NCI-H187 (cell line): ENCODE measurements around the gene BAHD1.

Experiments used
- DNase-seq, 2 experiments: peaks; one replicate each; lab custom pipeline; 2025; lab: John Stamatoyannopoulos, UW

The BAHD1 gene

GRCh38 chr15:40498891-40499290, 58.1 kb downstream of the BAHD1 start:
- no peak for DNase-seq

GRCh38 chr15:40499931-40500330, 59.2 kb downstream of the BAHD1 start:
- DNase-seq, result no peak

GRCh38 chr15:40500568-40501330, 60.0 kb downstream of the BAHD1 start:
- no peak for DNase-seq

- no peak for DNase-seq
Measured at GRCh38 chr15:40501487-40501886, 60.7 kb downstream of the BAHD1 start.

DNA sequence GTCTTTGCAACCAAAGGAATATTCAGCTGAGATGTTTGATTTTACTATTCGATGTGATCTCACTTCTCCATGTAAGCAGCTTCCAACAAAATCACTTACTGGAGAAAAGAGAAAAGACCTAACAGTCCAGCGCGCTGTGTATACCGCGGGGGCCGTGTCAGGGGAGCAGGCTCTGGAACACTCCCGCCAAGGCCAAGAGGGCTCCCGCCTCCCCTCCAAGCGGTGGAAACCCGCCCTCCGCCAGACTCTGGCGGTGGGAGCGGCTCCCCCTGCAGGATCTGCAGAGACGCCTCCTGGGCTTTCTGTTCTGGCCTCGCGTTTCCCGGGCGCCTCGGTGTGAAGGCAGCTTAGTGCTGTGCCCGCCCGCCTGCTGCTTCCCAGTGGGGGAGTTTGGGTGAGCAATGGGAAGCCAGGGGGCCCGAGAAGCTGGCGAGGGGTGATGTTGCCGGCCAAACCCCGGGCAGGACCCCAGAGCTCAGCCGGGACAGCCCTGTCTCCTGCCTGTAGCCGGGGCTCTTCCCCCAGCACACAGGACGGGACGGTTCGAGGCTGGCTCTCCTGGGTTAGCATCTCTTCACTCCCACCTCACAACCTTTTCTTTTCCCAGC, 66.3 kb downstream of the BAHD1 start:
- peak in 1 of 2 experiments; percentile 4 for DNase-seq

- DNase-seq, result no peak
Measured at GRCh38 chr15:40508216-40508615, 67.5 kb downstream of the BAHD1 start.

- DNase-seq, result no peak
Measured at GRCh38 chr15:40510201-40510600, 69.4 kb downstream of the BAHD1 start.

DNA sequence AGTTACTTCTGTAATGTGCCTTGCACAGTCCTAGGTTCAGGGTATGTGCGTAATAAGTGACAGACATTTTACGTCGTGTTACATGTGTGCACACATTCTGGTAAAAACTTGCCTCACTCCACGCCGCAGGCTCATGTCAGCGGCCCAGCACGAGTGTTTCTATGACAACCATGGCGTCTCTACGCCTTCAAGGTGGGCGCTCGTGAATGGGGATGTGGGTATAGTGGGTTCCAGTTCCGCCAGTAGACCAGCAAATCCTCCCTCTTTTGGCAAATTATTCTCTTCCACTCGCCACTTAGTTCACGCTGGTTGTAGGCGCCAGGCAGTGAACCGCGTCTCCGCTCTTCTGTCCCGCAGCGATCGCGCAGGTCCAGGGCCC, 70.3 kb downstream of the BAHD1 start:
- no peak for DNase-seq

GRCh38 chr15:40511472-40512133, 70.8 kb downstream of the BAHD1 start:
- no peak for DNase-seq

- DNase-seq, result no peak
Measured at GRCh38 chr15:40512440-40512839, 71.7 kb downstream of the BAHD1 start.

- DNase-seq, result no peak
Measured at GRCh38 chr15:40513609-40514008, 72.9 kb downstream of the BAHD1 start.

DNA sequence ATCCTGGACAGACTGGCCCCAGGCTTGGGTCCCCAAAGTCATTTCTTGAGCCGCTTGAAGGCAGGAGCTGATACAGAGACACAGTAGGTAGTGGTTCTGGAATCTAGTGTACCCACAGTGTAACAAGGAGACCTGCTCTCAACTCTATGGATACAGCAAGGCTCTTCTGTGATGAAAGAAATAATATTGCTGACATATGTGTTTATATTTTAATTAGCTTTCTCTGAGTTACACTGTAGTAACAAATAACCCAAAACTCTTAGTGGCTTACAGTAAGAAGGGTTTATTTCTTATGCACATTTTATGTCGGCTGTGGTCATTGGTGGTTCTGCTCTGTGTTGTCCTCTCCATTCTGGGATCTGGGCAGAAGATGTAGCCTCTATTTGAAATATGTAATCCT, 75.6 kb downstream of the BAHD1 start:
- no peak for DNase-seq
